ENCODE data around the gene SOCS2. TPM values are rescaled to one million over a fixed set of nuclear protein-coding genes. Genes with fewer than 3 reads are reported as not detected.

Gene SOCS2
- total and polyA plus RNA-seq, 2 of the 13 experiments (the other 11 are each of a cell fraction or from before 2014, with no cell fraction given): 0.62 to 1.5 TPM

DNA sequence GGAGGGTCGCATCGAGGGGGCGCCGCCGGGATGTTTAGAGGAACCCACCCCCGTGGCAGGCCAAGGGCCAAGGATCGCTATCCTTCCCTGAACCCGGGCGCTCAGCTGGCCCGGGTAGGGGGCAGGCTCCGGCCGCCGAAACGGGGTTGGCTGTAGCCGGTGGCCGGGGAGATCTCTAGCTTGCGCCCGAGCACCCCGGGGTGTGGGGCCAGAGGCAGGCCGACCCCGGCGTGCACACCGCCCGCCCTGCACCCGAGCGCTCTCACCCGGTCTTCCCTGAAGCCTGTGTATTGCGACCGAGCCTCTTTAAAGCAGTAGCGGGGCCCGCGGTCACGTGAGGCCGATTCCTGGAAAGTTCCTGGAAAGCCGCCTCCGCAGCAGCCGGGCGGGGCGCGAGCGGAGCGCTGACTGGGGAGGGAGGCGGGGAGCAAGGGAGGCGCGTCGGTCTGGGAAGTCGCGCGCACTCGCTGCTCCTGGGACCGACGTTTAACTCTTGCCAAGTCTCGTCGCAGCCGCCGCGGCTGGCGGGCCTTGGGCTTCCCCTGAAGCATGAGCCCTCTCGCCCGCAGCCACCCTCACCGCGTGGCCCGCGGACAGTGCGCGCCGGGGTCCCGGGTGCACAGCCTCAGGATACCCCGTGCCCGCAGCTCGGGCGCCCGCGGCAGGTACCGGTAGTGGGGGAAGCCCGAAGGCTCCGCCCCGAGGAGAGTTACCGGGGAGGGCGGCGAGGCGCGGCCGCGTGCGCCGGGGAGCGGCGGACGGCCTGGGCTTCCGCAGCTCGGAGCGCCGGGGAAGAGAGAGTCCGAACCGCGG, 1.7 kb upstream of the SOCS2 start (continued):
- TF ChIP-seq MEIS1 (CRISPR knock-in tag; IDR thresholded peaks at IDR 0.05; ENCODE audit: borderline replicate concordance) (peak; percentile 70; the same call in 1 of the 2 replicates), THYN1 (CRISPR knock-in tag; IDR thresholded peaks at IDR 0.05; ENCODE audit: borderline replicate concordance, low read depth) (no peak), MZF1 (CRISPR knock-in tag; IDR thresholded peaks at IDR 0.05; ENCODE audit: borderline replicate concordance) (no peak), ATAD3A (CRISPR knock-in tag; IDR thresholded peaks at IDR 0.05) (no peak), ZNF607 (CRISPR knock-in tag; IDR thresholded peaks at IDR 0.05; ENCODE audit: borderline replicate concordance) (no peak), ISX (CRISPR knock-in tag; conservative IDR thresholded peaks at IDR 0.05) (no peak), ZFP36 (IDR thresholded peaks at IDR 0.05; ENCODE audit: borderline replicate concordance, low read depth, low read length, partially characterized antibody) (no peak), CHD4 (IDR thresholded peaks at IDR 0.05; ENCODE audit: borderline replicate concordance, low read length) (no peak), RFX3 (CRISPR knock-in tag; IDR thresholded peaks at IDR 0.05) (no peak)
- TF ChIP-seq, protein P1, sequence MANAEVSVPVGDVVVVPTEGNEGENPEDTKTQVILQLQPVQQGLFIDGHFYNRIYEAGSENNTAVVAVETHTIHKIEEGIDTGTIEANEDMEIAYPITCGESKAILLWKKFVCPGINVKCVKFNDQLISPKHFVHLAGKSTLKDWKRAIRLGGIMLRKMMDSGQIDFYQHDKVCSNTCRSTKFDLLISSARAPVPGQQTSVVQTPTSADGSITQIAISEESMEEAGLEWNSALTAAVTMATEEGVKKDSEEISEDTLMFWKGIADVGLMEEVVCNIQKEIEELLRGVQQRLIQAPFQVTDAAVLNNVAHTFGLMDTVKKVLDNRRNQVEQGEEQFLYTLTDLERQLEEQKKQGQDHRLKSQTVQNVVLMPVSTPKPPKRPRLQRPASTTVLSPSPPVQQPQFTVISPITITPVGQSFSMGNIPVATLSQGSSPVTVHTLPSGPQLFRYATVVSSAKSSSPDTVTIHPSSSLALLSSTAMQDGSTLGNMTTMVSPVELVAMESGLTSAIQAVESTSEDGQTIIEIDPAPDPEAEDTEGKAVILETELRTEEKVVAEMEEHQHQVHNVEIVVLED (CRISPR knock-in tag; IDR thresholded peaks at IDR 0.05; ENCODE audit: borderline replicate concordance): no peak
- TF ChIP-seq, protein P2, sequence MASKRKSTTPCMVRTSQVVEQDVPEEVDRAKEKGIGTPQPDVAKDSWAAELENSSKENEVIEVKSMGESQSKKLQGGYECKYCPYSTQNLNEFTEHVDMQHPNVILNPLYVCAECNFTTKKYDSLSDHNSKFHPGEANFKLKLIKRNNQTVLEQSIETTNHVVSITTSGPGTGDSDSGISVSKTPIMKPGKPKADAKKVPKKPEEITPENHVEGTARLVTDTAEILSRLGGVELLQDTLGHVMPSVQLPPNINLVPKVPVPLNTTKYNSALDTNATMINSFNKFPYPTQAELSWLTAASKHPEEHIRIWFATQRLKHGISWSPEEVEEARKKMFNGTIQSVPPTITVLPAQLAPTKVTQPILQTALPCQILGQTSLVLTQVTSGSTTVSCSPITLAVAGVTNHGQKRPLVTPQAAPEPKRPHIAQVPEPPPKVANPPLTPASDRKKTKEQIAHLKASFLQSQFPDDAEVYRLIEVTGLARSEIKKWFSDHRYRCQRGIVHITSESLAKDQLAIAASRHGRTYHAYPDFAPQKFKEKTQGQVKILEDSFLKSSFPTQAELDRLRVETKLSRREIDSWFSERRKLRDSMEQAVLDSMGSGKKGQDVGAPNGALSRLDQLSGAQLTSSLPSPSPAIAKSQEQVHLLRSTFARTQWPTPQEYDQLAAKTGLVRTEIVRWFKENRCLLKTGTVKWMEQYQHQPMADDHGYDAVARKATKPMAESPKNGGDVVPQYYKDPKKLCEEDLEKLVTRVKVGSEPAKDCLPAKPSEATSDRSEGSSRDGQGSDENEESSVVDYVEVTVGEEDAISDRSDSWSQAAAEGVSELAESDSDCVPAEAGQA (IDR thresholded peaks at IDR 0.05; ENCODE audit: low read depth): no peak
- TF ChIP-seq, protein P2 (CRISPR knock-in tag; IDR thresholded peaks at IDR 0.05; ENCODE audit: borderline replicate concordance): 0 out of 2 replicates have a peak, but pooled peaks have one; percentile 43
- TF ChIP-seq, protein P3, sequence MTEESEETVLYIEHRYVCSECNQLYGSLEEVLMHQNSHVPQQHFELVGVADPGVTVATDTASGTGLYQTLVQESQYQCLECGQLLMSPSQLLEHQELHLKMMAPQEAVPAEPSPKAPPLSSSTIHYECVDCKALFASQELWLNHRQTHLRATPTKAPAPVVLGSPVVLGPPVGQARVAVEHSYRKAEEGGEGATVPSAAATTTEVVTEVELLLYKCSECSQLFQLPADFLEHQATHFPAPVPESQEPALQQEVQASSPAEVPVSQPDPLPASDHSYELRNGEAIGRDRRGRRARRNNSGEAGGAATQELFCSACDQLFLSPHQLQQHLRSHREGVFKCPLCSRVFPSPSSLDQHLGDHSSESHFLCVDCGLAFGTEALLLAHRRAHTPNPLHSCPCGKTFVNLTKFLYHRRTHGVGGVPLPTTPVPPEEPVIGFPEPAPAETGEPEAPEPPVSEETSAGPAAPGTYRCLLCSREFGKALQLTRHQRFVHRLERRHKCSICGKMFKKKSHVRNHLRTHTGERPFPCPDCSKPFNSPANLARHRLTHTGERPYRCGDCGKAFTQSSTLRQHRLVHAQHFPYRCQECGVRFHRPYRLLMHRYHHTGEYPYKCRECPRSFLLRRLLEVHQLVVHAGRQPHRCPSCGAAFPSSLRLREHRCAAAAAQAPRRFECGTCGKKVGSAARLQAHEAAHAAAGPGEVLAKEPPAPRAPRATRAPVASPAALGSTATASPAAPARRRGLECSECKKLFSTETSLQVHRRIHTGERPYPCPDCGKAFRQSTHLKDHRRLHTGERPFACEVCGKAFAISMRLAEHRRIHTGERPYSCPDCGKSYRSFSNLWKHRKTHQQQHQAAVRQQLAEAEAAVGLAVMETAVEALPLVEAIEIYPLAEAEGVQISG (CRISPR knock-in tag; IDR thresholded peaks at IDR 0.05): peak; percentile 64
- TF ChIP-seq, protein P4, sequence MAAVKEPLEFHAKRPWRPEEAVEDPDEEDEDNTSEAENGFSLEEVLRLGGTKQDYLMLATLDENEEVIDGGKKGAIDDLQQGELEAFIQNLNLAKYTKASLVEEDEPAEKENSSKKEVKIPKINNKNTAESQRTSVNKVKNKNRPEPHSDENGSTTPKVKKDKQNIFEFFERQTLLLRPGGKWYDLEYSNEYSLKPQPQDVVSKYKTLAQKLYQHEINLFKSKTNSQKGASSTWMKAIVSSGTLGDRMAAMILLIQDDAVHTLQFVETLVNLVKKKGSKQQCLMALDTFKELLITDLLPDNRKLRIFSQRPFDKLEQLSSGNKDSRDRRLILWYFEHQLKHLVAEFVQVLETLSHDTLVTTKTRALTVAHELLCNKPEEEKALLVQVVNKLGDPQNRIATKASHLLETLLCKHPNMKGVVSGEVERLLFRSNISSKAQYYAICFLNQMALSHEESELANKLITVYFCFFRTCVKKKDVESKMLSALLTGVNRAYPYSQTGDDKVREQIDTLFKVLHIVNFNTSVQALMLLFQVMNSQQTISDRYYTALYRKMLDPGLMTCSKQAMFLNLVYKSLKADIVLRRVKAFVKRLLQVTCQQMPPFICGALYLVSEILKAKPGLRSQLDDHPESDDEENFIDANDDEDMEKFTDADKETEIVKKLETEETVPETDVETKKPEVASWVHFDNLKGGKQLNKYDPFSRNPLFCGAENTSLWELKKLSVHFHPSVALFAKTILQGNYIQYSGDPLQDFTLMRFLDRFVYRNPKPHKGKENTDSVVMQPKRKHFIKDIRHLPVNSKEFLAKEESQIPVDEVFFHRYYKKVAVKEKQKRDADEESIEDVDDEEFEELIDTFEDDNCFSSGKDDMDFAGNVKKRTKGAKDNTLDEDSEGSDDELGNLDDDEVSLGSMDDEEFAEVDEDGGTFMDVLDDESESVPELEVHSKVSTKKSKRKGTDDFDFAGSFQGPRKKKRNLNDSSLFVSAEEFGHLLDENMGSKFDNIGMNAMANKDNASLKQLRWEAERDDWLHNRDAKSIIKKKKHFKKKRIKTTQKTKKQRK (IDR thresholded peaks at IDR 0.05; ENCODE audit: low read length): no peak
